ENCODE data around the gene USP10.

DNA sequence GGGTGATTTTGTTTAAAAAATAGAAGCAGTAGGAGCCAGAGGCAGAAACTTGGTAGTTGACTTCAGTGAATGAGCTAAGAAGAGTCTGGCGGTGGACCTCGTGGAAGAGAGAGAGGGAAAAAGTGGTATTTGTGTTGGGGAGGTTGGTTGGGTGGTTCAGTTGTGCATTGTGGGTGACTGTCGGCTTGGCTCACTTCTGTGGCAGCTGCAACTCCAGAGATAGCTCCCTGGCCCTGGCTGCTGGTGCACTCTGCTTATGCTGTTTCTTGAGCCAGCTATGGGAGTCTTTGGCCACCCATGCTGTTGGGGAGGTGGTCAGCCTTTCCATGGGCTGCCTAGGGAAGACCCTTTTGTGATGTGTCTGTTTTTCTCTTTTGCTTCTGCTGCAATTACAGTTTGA is 69.6 kb downstream of the USP10 start:
- TF ChIP-seq POLR2A (IDR thresholded peaks at IDR 0.05): no peak
- no peak for TF ChIP-seq CTCF (IDR thresholded peaks at IDR 0.05)

All from tibial nerve (tissue), 3 donors.